GM18499 (cell line): ENCODE data around the gene NLGN3.

Source experiments
- ATAC-seq: cut with Tn5 transposase; IDR thresholded peaks from one replicate; pipeline ENCODE4 v1.9.1; 2021; ENCODE audit warnings: moderate number of reproducible peaks; ENCODE audit not compliant: insufficient read depth, unreplicated experiment

Gene NLGN3

GRCh38 chrX:71199252-71200008 lies 54.8 kb downstream of the NLGN3 start:
- no peak for ATAC-seq

GRCh38 chrX:71210816-71211215 lies 66.2 kb downstream of the NLGN3 start:
- ATAC-seq: no peak

GRCh38 chrX:71212536-71212935 lies 67.9 kb downstream of the NLGN3 start:
- ATAC-seq: no peak

- ATAC-seq: no peak
Measured at GRCh38 chrX:71214152-71214551, 69.5 kb downstream of the NLGN3 start.

- no peak for ATAC-seq
Measured at GRCh38 chrX:71214604-71215337, 70.1 kb downstream of the NLGN3 start.

GRCh38 chrX:71215338-71215912 lies 70.8 kb downstream of the NLGN3 start:
- no peak for ATAC-seq

- ATAC-seq: no peak
Measured at GRCh38 chrX:71216485-71216884, 71.8 kb downstream of the NLGN3 start.

GRCh38 chrX:71217298-71217697 lies 72.7 kb downstream of the NLGN3 start:
- ATAC-seq: no peak
